ENCODE measurements around the gene TRERF1.

GRCh38 chr6:42307141-42307470 lies 144.6 kb downstream of the TRERF1 start:
- no peak for TF ChIP-seq POLR2A (IDR thresholded peaks at IDR 0.05)
- TF ChIP-seq CTCF (IDR thresholded peaks at IDR 0.05): no peak
- TF ChIP-seq POLR2AphosphoS5 (IDR thresholded peaks at IDR 0.05): no peak

All from prostate gland (tissue), 2 donors.